ENCODE data around the gene PCDHGA1. TPM values are rescaled to one million over a fixed set of nuclear protein-coding genes. Genes with fewer than 3 reads are reported as not detected.
"Not testable (repeated sequence)": the region's sequence is repeated elsewhere in the genome, so short reads cannot be mapped to it uniquely, and the experiment has no call there.

PCDHGA1 gene
- total RNA-seq, 2 experiments from 2014 or later = 0.07 TPM; not detected in 1

- peaks cover 31% of the 10 kb centered on the region for H3K9me3 Mint-ChIP-seq
- ChIA-PET CTCF (no interaction called here), POLR2A (no interaction called here)
- H3K4me1 Mint-ChIP-seq (ENCODE audit: low read depth) = peaks cover 2% of the 10 kb centered on the region
- H3K27me3 Mint-ChIP-seq = peaks cover 68% of the 10 kb centered on the region
- no peak overlapping the region for H3K27ac Mint-ChIP-seq
- DNase-seq (no peak), ATAC-seq (no peak)
- peaks cover 11% of the 10 kb centered on the region for H3K36me3 Mint-ChIP-seq (ENCODE audit: low read depth)
- no peak overlapping the region for H3K4me3 Mint-ChIP-seq
- intact Hi-C loops (cut with micrococcal nuclease) = no loop called here
- TF ChIP-seq CTCF (IDR thresholded peaks at IDR 0.05) = no peak
Measured at GRCh38 chr5:141384471-141385267, 54.4 kb downstream of the PCDHGA1 start.

GRCh38 chr5:141387557-141388311, 57.4 kb downstream of the PCDHGA1 start, which contains the start of gene PCDHGB4:
Gene PCDHGB4 (plus strand): TSS chr5:141387698. CDS start chr5:141387885, 187 bp downstream.
- DNase-seq = peak; percentile 30
- H3K4me3 Mint-ChIP-seq; H3K4me1 Mint-ChIP-seq (ENCODE audit: low read depth); H3K27ac Mint-ChIP-seq; intact Hi-C loops (cut with micrococcal nuclease): not testable (repeated sequence)
- peaks cover 39% of the 10 kb centered on the region for H3K9me3 Mint-ChIP-seq
- peaks cover 67% of the 10 kb centered on the region for H3K27me3 Mint-ChIP-seq
- peaks cover 16% of the 10 kb centered on the region for H3K36me3 Mint-ChIP-seq (ENCODE audit: low read depth)
- POLR2A ChIA-PET = interaction anchor here (0.7 kb wide), 1 partner anchor 591 kb away, joined by 3 read pairs; no protein-coding TSS in a partner anchor
- ATAC-seq = peak; percentile 69
- CTCF ChIA-PET = interaction anchor here (0.8 to 1.5 kb wide), 8 partner anchors 9 to 170 kb away, joined by 3 to 5 read pairs (median 4); partner anchors contain the start of genes PCDHGA12, PCDHGB3 and PCDHGB5

GRCh38 chr5:141388661-141389060, 58.3 kb downstream of the PCDHGA1 start:
- no peak for TF ChIP-seq CTCF (IDR thresholded peaks at IDR 0.05)
- H3K4me3 Mint-ChIP-seq = no peak overlapping the region
- H3K27ac Mint-ChIP-seq = no peak overlapping the region
- peaks cover 17% of the 10 kb centered on the region for H3K36me3 Mint-ChIP-seq (ENCODE audit: low read depth)
- POLR2A ChIA-PET = no interaction called here
- ATAC-seq (no peak), DNase-seq (no peak)
- H3K9me3 Mint-ChIP-seq = peaks cover 36% of the 10 kb centered on the region
- H3K4me1 Mint-ChIP-seq (ENCODE audit: low read depth) = peaks cover 2% of the 10 kb centered on the region
- peaks cover 68% of the 10 kb centered on the region for H3K27me3 Mint-ChIP-seq
- intact Hi-C loops (cut with micrococcal nuclease) = no loop called here
- CTCF ChIA-PET = interaction anchor here (0.8 to 1.5 kb wide), 3 partner anchors 19 to 123 kb away, joined by 3 to 5 read pairs (median 4); partner anchors contain the start of genes PCDHGA11 and PCDHGB3

- ChIA-PET CTCF (interaction anchor here (0.7 to 1.5 kb wide), 9 partner anchors 15 to 202 kb away, joined by 3 to 5 read pairs (median 3); partner anchors contain the start of genes PCDHGA11, PCDHGA3, PCDHGB3 and PCDHGB6), POLR2A (no interaction called here)
- TF ChIP-seq CTCF (IDR thresholded peaks at IDR 0.05) = no peak
- H3K27ac Mint-ChIP-seq = no peak overlapping the region
- peaks cover 2% of the 10 kb centered on the region for H3K4me1 Mint-ChIP-seq (ENCODE audit: low read depth)
- intact Hi-C loops (cut with micrococcal nuclease) = no loop called here
- H3K36me3 Mint-ChIP-seq (ENCODE audit: low read depth) = peaks cover 20% of the 10 kb centered on the region
- peaks cover 41% of the 10 kb centered on the region for H3K9me3 Mint-ChIP-seq
- H3K4me3 Mint-ChIP-seq = no peak overlapping the region
- no peak for ATAC-seq
- DNase-seq = no peak
- H3K27me3 Mint-ChIP-seq = peaks cover 67% of the 10 kb centered on the region
Measured at GRCh38 chr5:141389153-141390042, 59.1 kb downstream of the PCDHGA1 start.

Data from activated CD8-positive, alpha-beta T cell treated with anti-CD3 and anti-CD28 coated beads for 36 hours (primary cell).